Measurements from ENCODE around the gene WDR47.
"Not testable (repeated sequence)": the region's sequence is repeated elsewhere in the genome, so short reads cannot be mapped to it uniquely, and the experiment has no call there.

WDR47 gene

GRCh38 chr1:108961752-108962486 is 80.0 kb downstream of the WDR47 start:
- no peak for DNase-seq

GRCh38 chr1:108961198-108961597 is 80.7 kb downstream of the WDR47 start:
- no peak for DNase-seq

DNA sequence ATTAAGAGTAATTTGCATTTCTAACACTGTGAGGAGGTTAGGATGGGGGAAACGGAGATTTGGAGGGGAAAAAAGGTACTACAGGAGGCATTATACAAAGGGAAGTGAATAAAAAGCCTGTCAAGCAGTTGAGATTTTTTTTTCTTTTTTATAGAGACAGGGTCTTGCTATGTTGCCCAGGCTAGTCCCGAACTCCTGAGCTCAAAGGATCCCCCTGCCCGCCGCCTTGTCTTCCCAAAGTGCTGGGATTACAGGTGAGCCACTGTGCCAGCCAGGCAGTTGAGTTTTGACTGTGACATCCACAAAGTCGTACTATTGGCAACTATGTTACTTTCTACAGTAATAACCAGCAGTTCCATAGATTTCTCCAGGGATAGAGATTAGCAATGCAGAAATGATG is 81.2 kb downstream of the WDR47 start:
- DNase-seq, result no peak

- no peak for DNase-seq
These were observed 84.0 kb downstream of the WDR47 start for GRCh38 chr1:108957888-108958287.

DNA sequence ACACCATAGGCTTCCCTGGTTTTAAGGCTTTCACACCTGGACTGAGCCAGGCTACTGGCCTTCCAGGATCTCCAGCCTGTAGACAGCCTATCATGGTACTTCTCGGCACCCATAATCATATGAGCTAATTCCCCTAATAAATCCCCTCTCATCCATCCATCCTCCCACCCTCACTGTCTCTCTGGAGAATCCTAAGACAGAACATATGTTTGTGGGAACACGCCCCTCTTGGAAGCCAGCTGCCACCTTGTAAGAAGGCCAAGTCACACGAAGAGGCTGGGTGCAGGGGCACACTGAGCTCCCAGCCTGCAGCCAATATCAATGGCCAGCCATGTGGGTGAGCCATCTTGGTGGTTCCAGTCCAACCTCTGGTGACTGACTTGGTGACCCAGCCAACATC is 86.0 kb downstream of the WDR47 start:
- DNase-seq, result no peak

DNA sequence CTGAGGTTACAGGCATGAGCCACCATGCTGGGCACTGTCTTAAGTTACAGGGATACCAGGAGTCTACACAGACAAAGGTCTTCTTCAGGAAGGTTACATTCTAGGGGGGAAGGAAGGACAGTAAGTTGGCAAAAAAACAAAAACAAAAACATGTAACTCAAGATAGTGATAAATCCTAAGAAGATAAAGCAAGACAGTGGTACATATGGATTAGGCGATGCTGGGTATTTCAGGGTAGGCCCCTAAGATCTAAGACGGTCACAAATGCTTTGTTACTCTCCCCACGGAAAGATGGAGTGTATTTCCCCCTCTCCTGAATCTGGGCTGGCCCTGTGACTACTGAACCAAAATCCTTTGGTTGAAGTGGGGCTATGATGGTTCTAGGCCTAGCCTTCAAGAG is 86.8 kb downstream of the WDR47 start:
- no peak for DNase-seq

GRCh38 chr1:108953452-108953851 is 88.5 kb downstream of the WDR47 start:
- no peak for DNase-seq

GRCh38 chr1:108951242-108951641 is 90.7 kb downstream of the WDR47 start:
- DNase-seq, result no peak

DNA sequence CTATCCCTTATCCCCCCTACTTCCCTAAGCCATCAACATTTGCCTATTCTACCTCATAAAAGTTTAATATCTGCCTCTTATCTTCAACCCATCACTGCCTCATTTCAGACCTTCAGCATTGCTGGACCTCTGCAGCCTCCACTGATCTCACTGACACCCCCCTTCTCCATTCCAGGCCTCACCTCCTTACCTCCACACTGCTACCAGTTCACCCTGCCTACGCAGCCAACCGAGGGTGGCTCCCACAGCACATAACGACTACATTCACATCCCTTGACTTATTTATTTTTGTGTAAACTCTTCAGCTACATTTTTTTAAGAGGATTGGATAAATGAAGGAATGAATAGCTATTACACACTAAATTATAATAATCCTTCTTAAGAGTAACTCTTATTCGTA is 92.9 kb downstream of the WDR47 start:
- no peak for DNase-seq

DNA sequence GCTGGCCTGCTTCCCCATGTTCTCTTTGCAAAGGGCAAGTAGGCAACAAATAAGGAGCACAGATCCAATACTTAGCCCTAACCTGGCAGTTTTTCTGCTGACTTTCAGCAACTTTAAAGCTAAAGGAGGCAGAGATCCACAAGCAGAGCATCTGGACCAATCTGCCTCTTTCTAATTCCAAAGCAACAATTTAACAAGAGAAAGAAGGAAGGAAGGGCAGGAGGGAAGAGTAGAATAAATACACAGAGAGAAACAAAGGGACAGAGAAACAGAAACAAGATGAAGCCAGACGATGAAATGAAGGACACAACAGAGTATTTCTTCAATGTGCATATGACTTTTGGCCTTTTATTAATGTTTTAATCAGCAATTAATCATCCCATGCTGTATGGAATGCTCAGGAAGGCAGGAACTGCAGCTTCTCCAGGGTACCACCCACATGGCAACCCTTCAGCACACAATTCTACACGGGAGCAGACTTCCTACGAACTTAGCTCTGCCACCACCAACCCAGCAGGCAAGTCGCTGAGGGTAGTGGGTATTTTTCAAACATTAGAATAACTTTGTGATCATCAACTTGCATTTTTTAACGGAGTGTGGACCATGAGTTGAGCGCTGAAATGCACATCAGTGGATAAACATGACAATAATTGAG is 93.9 kb downstream of the WDR47 start:
- no peak for DNase-seq

GRCh38 chr1:108936170-108936569 is 105.7 kb downstream of the WDR47 start:
- no peak for DNase-seq

DNA sequence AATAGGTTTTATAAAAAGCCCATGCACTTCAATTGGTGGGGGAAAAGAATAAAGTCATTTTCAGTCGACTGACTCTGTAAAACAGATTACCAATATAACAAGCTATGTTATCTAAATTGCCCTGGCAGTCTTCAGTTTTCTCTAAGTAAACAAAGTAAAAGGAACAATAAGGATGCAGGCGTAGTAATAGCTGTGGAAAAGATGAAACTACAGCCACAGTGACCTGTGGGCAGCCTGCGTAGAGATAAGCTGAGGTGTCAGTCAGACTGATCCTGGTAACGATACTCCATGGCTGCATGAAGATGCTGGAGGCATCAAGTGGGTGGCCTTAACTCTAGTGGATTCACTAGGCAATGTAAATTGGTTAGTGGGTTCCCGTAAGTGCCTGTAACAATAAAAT is 108.0 kb downstream of the WDR47 start:
- DNase-seq, result no peak

GRCh38 chr1:108927565-108927964 is 114.3 kb downstream of the WDR47 start:
- not testable (repeated sequence) for DNase-seq

DNA sequence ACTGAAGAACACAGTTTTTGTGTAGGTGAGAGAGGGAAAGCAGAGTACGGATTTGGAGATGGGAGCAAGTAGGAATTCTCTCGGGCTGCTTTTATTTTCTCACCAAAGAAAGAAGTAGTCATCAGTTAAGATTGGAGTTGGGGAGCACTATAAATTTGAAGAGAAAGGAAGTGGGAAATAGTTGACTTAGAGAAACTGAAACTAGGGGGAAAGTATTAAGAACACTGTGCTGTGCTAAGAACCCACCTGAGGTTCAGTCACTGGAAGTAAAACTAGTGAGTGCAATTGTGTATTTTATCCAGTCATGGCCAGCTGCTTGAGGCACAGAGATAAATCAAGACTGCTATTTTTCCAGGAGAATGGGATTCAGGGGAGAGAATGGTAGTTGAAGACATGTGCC is 116.0 kb downstream of the WDR47 start:
- DNase-seq, result no peak

All from activated T-cell treated with anti-CD3 and anti-CD28 coated beads, Interleukin-2, amount 50 U/mL, for 1 hour (primary cell).